ENCODE data around the gene ECE2.
"Not testable (repeated sequence)": the region's sequence is repeated elsewhere in the genome, so short reads cannot be mapped to it uniquely, and the experiment has no call there.

Gene ECE2

DNA sequence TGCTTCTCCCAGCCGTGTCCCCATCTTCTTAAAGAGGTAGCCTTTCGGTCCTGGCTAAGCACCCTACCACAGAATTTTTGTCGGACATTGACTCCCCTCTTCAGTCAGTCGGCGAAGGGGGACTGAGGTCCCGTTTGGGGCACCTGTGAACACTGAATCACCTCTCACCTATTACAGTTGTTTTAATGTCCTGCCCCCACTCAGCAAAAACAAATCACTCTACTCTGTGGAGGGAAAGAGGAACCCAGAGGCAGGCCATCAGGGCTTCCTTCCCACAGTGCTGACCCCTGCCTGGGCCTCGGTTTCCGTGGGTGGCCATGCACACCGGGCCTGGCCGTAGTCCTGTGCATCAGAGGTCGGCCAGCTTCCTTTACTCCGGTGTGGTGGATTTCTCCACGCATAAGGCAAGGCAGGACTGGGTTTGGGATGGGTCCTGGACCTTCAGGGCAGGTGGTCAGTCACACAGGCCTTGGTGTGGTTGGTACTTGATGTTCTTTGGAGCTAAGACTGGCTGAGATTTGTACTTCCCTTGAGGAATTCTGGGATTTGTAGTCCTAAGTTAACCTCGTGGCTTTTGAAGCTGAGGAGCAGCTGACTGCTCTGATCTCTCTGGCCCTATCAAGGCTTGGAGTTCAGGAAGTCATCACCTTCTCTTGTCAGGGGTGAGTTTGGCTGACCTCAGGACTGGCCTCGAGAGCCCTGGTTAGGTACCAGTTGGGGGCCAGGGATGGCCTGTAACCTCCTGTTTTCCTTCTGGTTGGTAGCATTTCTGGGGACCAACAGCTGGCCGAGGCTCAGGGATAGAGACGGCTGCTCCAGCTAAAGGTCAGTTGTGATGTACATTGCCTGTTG, 61.0 kb downstream of the ECE2 start:
- peak; percentile 58 to 69 (median 69) for DNase-seq

DNA sequence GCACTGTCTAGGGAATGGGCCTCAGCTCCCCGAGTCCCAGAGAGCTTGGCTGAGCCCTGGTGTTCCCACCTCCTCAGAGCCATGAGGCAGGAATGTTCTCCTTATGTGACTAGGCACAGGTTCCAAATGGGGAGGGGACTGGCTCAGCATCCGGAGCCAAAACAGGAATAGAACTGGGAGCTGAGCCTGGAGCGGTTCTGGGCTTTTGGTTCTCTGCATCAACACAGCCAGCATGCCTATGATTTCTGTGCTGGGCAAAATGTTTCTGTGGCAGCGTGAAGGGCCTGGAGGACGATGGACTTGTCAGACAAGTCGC, 61.5 kb downstream of the ECE2 start, which contains the start of gene FAM131A:
TSS of gene FAM131A (plus strand) at position 202 of the 316 bp plus-strand sequence. CDS start at position 233, 31 bp downstream.
- DNase-seq, result no peak

DNA sequence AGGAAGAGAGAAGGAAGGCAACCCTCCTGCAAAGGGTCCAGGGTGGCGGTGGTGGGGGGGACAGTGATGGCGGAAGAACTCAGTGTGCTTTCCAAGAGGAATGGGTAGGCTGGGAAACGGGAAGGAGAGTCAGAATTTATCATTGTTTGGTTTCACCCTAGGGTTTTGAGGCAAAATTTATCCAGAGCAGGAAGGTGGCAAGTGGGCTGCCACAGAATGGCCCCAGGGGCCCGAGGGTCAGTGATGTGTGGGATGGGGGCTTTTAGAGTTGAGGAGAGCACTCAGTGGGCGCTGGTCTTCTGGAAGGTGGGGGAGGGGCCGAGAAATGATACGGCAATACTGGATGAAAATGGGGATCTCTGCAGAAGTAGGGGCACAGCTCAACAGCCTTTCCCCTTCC, 62.2 kb downstream of the ECE2 start:
- DNase-seq, result no peak

DNA sequence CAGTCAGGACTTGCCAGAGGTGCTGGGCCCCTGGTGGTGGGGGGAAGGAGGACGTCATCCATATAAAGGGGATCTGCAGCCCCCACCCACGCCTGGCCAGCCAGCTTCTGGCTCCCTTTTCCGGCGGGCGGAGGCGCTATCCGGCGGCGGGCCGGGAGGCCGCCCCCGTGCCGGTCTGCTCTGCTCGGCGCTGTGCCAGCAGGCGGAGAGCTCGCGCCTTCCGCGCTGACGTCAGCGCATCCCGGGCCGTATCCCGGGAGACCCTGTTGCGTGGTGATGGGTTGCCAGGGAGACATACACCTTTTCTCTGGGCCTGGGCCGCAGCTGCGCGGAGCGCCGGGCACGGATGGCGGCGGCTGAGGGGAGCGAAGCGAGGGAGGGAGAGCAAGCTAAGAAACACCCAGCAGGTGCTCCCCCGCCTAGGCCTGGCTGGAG, 62.7 kb downstream of the ECE2 start:
- peak; percentile 49 to 77 (median 56) for DNase-seq

DNA sequence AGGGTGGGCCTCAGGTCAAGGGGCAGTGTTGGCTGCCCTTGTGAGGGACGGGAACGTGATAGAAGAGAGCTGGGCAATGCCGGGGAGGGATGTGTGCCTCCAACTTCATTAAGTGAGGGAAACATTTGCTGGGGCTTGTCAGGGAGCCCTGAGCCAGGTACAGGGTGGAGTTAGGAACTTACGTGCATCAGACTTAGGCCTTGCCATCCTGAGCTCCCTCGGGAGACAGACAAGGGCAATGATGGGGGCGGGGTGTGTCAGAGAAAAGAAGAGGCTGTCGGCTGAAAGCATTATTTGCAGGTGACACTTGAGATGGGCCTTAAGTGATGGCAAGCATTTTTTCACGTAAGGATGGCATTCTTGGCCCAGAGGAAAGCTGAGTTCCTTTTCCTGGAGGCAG, 63.2 kb downstream of the ECE2 start:
- no peak for DNase-seq

DNA sequence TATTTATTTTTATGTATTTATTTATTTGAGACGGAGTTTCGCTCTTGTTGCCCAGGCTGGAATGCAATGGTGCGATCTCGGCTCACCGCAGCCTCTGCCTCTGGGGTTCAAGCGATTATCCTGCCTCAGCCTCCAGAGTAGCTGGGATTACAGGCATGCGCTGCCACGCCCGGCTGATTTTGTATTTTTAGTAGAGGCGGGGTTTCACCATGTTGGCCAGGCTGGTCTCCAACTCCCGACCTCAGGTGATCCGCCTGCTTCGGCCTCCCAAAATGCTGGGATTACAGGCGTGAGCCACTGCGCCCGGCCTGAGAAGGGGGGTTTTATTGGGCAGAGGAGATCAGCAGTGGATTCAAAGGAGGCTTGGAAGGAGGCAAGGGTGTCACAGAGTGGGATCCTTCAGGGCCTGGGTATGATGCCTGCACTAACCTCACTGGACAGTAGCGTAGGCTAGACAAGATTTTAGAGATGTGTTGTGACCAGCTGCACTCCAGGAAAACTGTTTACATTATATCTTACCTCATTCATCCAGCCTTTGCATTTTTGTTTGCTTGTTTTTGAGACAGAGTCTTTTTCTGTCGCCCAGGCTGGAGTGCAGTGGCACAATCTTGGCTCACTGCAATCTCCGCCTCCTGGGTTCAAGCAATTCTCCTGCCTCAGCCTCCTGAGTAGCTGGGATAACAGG, 63.8 kb downstream of the ECE2 start:
- DNase-seq, result not testable (repeated sequence)

DNA sequence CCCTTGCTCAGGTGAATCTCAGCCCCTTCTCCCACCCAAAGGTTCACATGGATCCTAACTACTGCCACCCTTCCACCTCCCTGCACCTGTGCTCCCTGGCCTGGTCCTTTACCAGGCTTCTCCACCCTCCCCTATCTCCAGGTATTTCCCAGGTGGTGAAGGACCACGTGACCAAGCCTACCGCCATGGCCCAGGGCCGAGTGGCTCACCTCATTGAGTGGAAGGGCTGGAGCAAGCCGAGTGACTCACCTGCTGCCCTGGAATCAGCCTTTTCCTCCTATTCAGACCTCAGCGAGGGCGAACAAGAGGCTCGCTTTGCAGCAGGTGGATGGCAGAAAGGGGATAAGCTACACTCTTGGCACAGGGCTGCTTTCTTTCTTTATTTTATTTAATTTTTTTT, 66.1 kb downstream of the ECE2 start:
- no peak for DNase-seq
